Vagina (tissue), 2 donors: Measurements from ENCODE around the gene WFDC10B.

Source experiments
- CTCF ChIP-seq, 3 experiments: fragments of 450-650 bp in 2 of 3; fragments of 200-600 bp in 1 of 3; sonication (generic) in 1 of 3; IDR thresholded peaks; one replicate each; pipeline ENCODE4 v1.5.1; 2017 to 2019; ENCODE audit warnings: antibody characterized with exemption in 3 of 3, mild to moderate bottlenecking in 2 of 3, moderate library complexity in 2 of 3
- POLR2AphosphoS5 ChIP-seq, 2 donors: sonication (generic); formaldehyde crosslinking; IDR thresholded peaks; one replicate each; pipeline ENCODE4 v1.9.0; 2017; ENCODE audit warnings: antibody characterized with exemption in 2 of 2, mild to moderate bottlenecking in 2 of 2, low read depth in 1 of 2; ENCODE audit not compliant: insufficient read depth in 1 of 2

- TF ChIP-seq CTCF (IDR thresholded peaks at IDR 0.05), result no peak
- no peak for TF ChIP-seq POLR2AphosphoS5 (IDR thresholded peaks at IDR 0.05; ENCODE audit: insufficient read depth in 1 of 2, low read depth in 1 of 2)
Measured at GRCh38 chr20:45732199-45732598, 27.4 kb upstream of the WFDC10B start.
